ENCODE results near the gene UXS1.
"Not testable (repeated sequence)": the region's sequence is repeated elsewhere in the genome, so short reads cannot be mapped to it uniquely, and the experiment has no call there.

UXS1 gene

GRCh38 chr2:106205488-106205887 lies 11.4 kb upstream of the UXS1 start:
- no peak overlapping the region for H3K4me2 ChIP-seq (ENCODE audit: low read depth, low read length, poor library complexity, severe bottlenecking)
- H3K4me1 ChIP-seq (ENCODE audit: insufficient read depth, low read length, poor library complexity, severe bottlenecking): no peaks in the 10 kb centered on the region
- H3K9me2 ChIP-seq (replicated peaks; ENCODE audit: low read depth, low read length): no peaks in the 10 kb centered on the region
- H3K9ac ChIP-seq (ENCODE audit: low read depth, low read length, poor library complexity, severe bottlenecking): no peak overlapping the region
- H3K27me3 ChIP-seq (ENCODE audit: insufficient read depth, low read length, poor library complexity, severe bottlenecking): no peaks in the 10 kb centered on the region
- no peak overlapping the region for H2AFZ ChIP-seq (ENCODE audit: low read length)
- no peak overlapping the region for H3K4me3 ChIP-seq (ENCODE audit: low read length, poor library complexity, severe bottlenecking)
- H3F3A ChIP-seq (ENCODE audit: low read depth): no peaks in the 10 kb centered on the region
- no peaks in the 10 kb centered on the region for H3K79me2 ChIP-seq (ENCODE audit: insufficient read depth, low read length)
- H3K36me3 ChIP-seq (ENCODE audit: insufficient read depth, low read length): no peaks in the 10 kb centered on the region
- H3K9me3 ChIP-seq (ENCODE audit: insufficient read depth, low read depth, low read length): no peaks in the 10 kb centered on the region
- TF ChIP-seq EZH2phosphoT487 (IDR thresholded peaks at IDR 0.05; ENCODE audit: borderline replicate concordance): no peak
- no peak for TF ChIP-seq CTCF (conservative IDR thresholded peaks at IDR 0.05; ENCODE audit: low read length)
- H4K20me1 ChIP-seq (ENCODE audit: insufficient read depth, low read length, poor library complexity, severe bottlenecking): no peaks in the 10 kb centered on the region

GRCh38 chr2:106204551-106204950 lies 10.4 kb upstream of the UXS1 start:
- H3K27me3 ChIP-seq (ENCODE audit: insufficient read depth, low read length, poor library complexity, severe bottlenecking); H3K9me2 ChIP-seq (replicated peaks; ENCODE audit: low read depth, low read length): not testable (repeated sequence)

GRCh38 chr2:106201661-106202060 lies 7.6 kb upstream of the UXS1 start:
- H3K9me2 ChIP-seq (replicated peaks; ENCODE audit: low read depth, low read length): no peaks in the 10 kb centered on the region
- H3F3A ChIP-seq (ENCODE audit: low read depth): no peaks in the 10 kb centered on the region
- H3K27me3 ChIP-seq (ENCODE audit: insufficient read depth, low read length, poor library complexity, severe bottlenecking): no peaks in the 10 kb centered on the region
- no peaks in the 10 kb centered on the region for H3K79me2 ChIP-seq (ENCODE audit: insufficient read depth, low read length)
- no peaks in the 10 kb centered on the region for H4K20me1 ChIP-seq (ENCODE audit: insufficient read depth, low read length, poor library complexity, severe bottlenecking)
- H3K4me2 ChIP-seq (ENCODE audit: low read depth, low read length, poor library complexity, severe bottlenecking): no peak overlapping the region
- H3K4me3 ChIP-seq (ENCODE audit: low read length, poor library complexity, severe bottlenecking): no peak overlapping the region
- no peak for TF ChIP-seq EZH2phosphoT487 (IDR thresholded peaks at IDR 0.05; ENCODE audit: borderline replicate concordance)
- TF ChIP-seq CTCF (conservative IDR thresholded peaks at IDR 0.05; ENCODE audit: low read length): no peak
- no peak overlapping the region for H2AFZ ChIP-seq (ENCODE audit: low read length)
- H3K9ac ChIP-seq (ENCODE audit: low read depth, low read length, poor library complexity, severe bottlenecking): no peak overlapping the region
- H3K9me3 ChIP-seq (ENCODE audit: insufficient read depth, low read depth, low read length): no peaks in the 10 kb centered on the region
- H3K4me1 ChIP-seq (ENCODE audit: insufficient read depth, low read length, poor library complexity, severe bottlenecking): no peaks in the 10 kb centered on the region
- no peaks in the 10 kb centered on the region for H3K36me3 ChIP-seq (ENCODE audit: insufficient read depth, low read length)

More at GRCh38 chr2:106204551-106204950, 10.4 kb upstream of the UXS1 start:
- not testable (repeated sequence) for H3K79me2 ChIP-seq (ENCODE audit: insufficient read depth, low read length); H3K9me3 ChIP-seq (ENCODE audit: insufficient read depth, low read depth, low read length); H3K4me1 ChIP-seq (ENCODE audit: insufficient read depth, low read length, poor library complexity, severe bottlenecking); H3K4me2 ChIP-seq (ENCODE audit: low read depth, low read length, poor library complexity, severe bottlenecking); H3K9ac ChIP-seq (ENCODE audit: low read depth, low read length, poor library complexity, severe bottlenecking); H2AFZ ChIP-seq (ENCODE audit: low read length); H3F3A ChIP-seq (ENCODE audit: low read depth); H4K20me1 ChIP-seq (ENCODE audit: insufficient read depth, low read length, poor library complexity, severe bottlenecking); H3K4me3 ChIP-seq (ENCODE audit: low read length, poor library complexity, severe bottlenecking); H3K36me3 ChIP-seq (ENCODE audit: insufficient read depth, low read length)

- Histone ChIP-seq H3K36me3 (ENCODE audit: insufficient read depth, low read length) (no peaks in the 10 kb centered on the region), H3K9me3 (ENCODE audit: insufficient read depth, low read depth, low read length) (no peaks in the 10 kb centered on the region), H3K4me3 (ENCODE audit: low read length, poor library complexity, severe bottlenecking) (no peak overlapping the region), H2AFZ (ENCODE audit: low read length) (no peak overlapping the region), H3K9me2 (replicated peaks; ENCODE audit: low read depth, low read length) (no peaks in the 10 kb centered on the region), H3K9ac (ENCODE audit: low read depth, low read length, poor library complexity, severe bottlenecking) (no peak overlapping the region), H3K4me1 (ENCODE audit: insufficient read depth, low read length, poor library complexity, severe bottlenecking) (peaks cover 12% of the 10 kb centered on the region), H3K79me2 (ENCODE audit: insufficient read depth, low read length) (peaks cover 9% of the 10 kb centered on the region), H3K4me2 (ENCODE audit: low read depth, low read length, poor library complexity, severe bottlenecking) (no peak overlapping the region), H4K20me1 (ENCODE audit: insufficient read depth, low read length, poor library complexity, severe bottlenecking) (peaks cover 10% of the 10 kb centered on the region), H3K27me3 (ENCODE audit: insufficient read depth, low read length, poor library complexity, severe bottlenecking) (no peaks in the 10 kb centered on the region), H3F3A (ENCODE audit: low read depth) (no peaks in the 10 kb centered on the region)
- TF ChIP-seq CTCF (conservative IDR thresholded peaks at IDR 0.05; ENCODE audit: low read length) (no peak), EZH2phosphoT487 (IDR thresholded peaks at IDR 0.05; ENCODE audit: borderline replicate concordance) (no peak)
These were observed 3.8 kb upstream of the UXS1 start for GRCh38 chr2:106197878-106198277.

All from Loucy (cell line).